DND-41 (cell line): ENCODE measurements around the gene MRPL21.

Experiments used
- ATAC-seq: fragments of 200-7000 bp; cut with Tn5 transposase; 3 replicates; pipeline ENCODE4 v1.9.1; 2021; ENCODE audit warnings: low read depth; ENCODE audit not compliant: insufficient read depth
- DNase-seq: peaks from one replicate; pipeline ENCODE4 v3.0.0-alpha.2; 2020
- H2AFZ ChIP-seq: 2 replicates; pipeline ENCODE4 v1.6.0; 2012; ENCODE audit warnings: low read depth, low read length
- H3K27ac ChIP-seq: 2 replicates; pipeline ENCODE4 v1.5.1; 2012; ENCODE audit warnings: low read length, inconsistent platforms
- H3K27me3 ChIP-seq: fragments of 200-600 bp; sonication (generic); 2 replicates; pipeline ENCODE4 v1.6.0; 2012; ENCODE audit warnings: low read length, mild to moderate bottlenecking, inconsistent platforms; ENCODE audit not compliant: insufficient read depth, poor library complexity
- H3K36me3 ChIP-seq: 2 replicates; pipeline ENCODE4 v1.5.1; 2012; ENCODE audit warnings: low read length, inconsistent platforms; ENCODE audit not compliant: insufficient read depth
- H3K4me1 ChIP-seq: 2 replicates; pipeline ENCODE4 v1.5.1; 2012; ENCODE audit warnings: mild to moderate bottlenecking, low read length; ENCODE audit not compliant: insufficient read depth
- H3K4me2 ChIP-seq: 2 replicates; pipeline ENCODE4 v1.6.0; 2012; ENCODE audit warnings: mild to moderate bottlenecking, moderate library complexity, low read length, inconsistent platforms; ENCODE audit not compliant: insufficient read depth
- H3K4me3 ChIP-seq, 2 experiments: fragments of 200-600 bp in 1 of 2; shearing (Covaris generic) in 1 of 2; 2 replicates each; pipeline ENCODE4 v1.5.1; 2012 to 2016; ENCODE audit warnings: inconsistent platforms in 2 of 2, low read length in 2 of 2, mild to moderate bottlenecking in 2 of 2, low read depth in 1 of 2, moderate library complexity in 1 of 2
- H3K79me2 ChIP-seq: 2 replicates; pipeline ENCODE4 v1.6.0; 2012; ENCODE audit warnings: low read length, inconsistent platforms; ENCODE audit not compliant: insufficient read depth
- H3K9ac ChIP-seq: 2 replicates; pipeline ENCODE4 v1.6.0; 2012; ENCODE audit warnings: low read depth, mild to moderate bottlenecking, inconsistent platforms, low read length, moderate library complexity
- H3K9me3 ChIP-seq: 2 replicates; pipeline ENCODE4 v1.5.1; 2012; ENCODE audit warnings: low read length, moderate library complexity, mild to moderate bottlenecking, inconsistent platforms; ENCODE audit not compliant: insufficient read depth, severe bottlenecking
- H4K20me1 ChIP-seq: 2 replicates; pipeline ENCODE4 v1.6.0; 2012; ENCODE audit warnings: low read length; ENCODE audit not compliant: insufficient read depth
- CTCF ChIP-seq: IDR thresholded peaks from 2 replicates; pipeline ENCODE4 v1.5.1; 2012; ENCODE audit warnings: borderline replicate concordance, low read length, moderate library complexity, mild to moderate bottlenecking; ENCODE audit not compliant: poor library complexity, severe bottlenecking; ENCODE audit errors: extremely low read depth
- EZH2 ChIP-seq: IDR thresholded peaks from 3 replicates; pipeline ENCODE4 v1.6.1; 2012; ENCODE audit warnings: borderline replicate concordance, low read depth, mild to moderate bottlenecking, moderate library complexity, low read length, inconsistent platforms; ENCODE audit not compliant: severe bottlenecking

Gene MRPL21

GRCh38 chr11:68923614-68924013 is 20.0 kb upstream of the MRPL21 start:
- Histone ChIP-seq H3K36me3 (peaks cover 93% of the 10 kb centered on the region), H4K20me1 (no peaks in the 10 kb centered on the region)

GRCh38 chr11:68916439-68916838 is 12.8 kb upstream of the MRPL21 start:
- no peaks in the 10 kb centered on the region for H3K9me3 ChIP-seq
- ATAC-seq (no peak), DNase-seq (no peak)
- H3K9ac ChIP-seq, result no peak overlapping the region
- no peaks in the 10 kb centered on the region for H3K4me1 ChIP-seq
- no peaks in the 10 kb centered on the region for H3K27me3 ChIP-seq
- no peaks in the 10 kb centered on the region for H3K79me2 ChIP-seq
- no peak overlapping the region for H2AFZ ChIP-seq
- H3K4me3 ChIP-seq, result no peak overlapping the region
- H3K27ac ChIP-seq, result no peak overlapping the region
- H3K4me2 ChIP-seq, result no peak overlapping the region
- H3K36me3 ChIP-seq, result peaks cover 80% of the 10 kb centered on the region
- TF ChIP-seq CTCF (no peak), EZH2 (no peak)
- peaks cover 6% of the 10 kb centered on the region for H4K20me1 ChIP-seq

More at GRCh38 chr11:68923614-68924013, 20.0 kb upstream of the MRPL21 start:
- peaks cover 17% of the 10 kb centered on the region for H3K9me3 ChIP-seq
- no peak overlapping the region for H3K4me2 ChIP-seq
- ATAC-seq (no peak), DNase-seq (no peak)
- H3K4me1 ChIP-seq, result no peaks in the 10 kb centered on the region
- no peak overlapping the region for H3K4me3 ChIP-seq
- no peaks in the 10 kb centered on the region for H3K27me3 ChIP-seq
- H3K79me2 ChIP-seq, result no peaks in the 10 kb centered on the region
- no peak for TF ChIP-seq CTCF
- no peak overlapping the region for H2AFZ ChIP-seq
- H3K9ac ChIP-seq, result no peak overlapping the region
- H3K27ac ChIP-seq, result no peak overlapping the region

GRCh38 chr11:68914761-68915160 is 11.1 kb upstream of the MRPL21 start:
- TF ChIP-seq EZH2 (no peak), CTCF (no peak)

GRCh38 chr11:68913188-68913587 is 9.6 kb upstream of the MRPL21 start:
- H3K4me1 ChIP-seq, result no peaks in the 10 kb centered on the region
- ATAC-seq (no peak), DNase-seq (no peak)
- H3K36me3 ChIP-seq, result peaks cover 84% of the 10 kb centered on the region
- H3K9me3 ChIP-seq, result no peaks in the 10 kb centered on the region
- no peak overlapping the region for H3K4me2 ChIP-seq
- H3K4me3 ChIP-seq, result no peak overlapping the region
- no peaks in the 10 kb centered on the region for H3K27me3 ChIP-seq
- H2AFZ ChIP-seq, result no peak overlapping the region
- peaks cover 6% of the 10 kb centered on the region for H4K20me1 ChIP-seq
- TF ChIP-seq EZH2, result no peak
- no peak for TF ChIP-seq CTCF
- no peak overlapping the region for H3K27ac ChIP-seq
- no peak overlapping the region for H3K9ac ChIP-seq
- H3K79me2 ChIP-seq, result no peaks in the 10 kb centered on the region

More at GRCh38 chr11:68914761-68915160, 11.1 kb upstream of the MRPL21 start:
- H3K9me3 ChIP-seq, result no peaks in the 10 kb centered on the region
- H3K4me1 ChIP-seq, result no peaks in the 10 kb centered on the region
- DNase-seq (no peak), ATAC-seq (no peak)
- peaks cover 83% of the 10 kb centered on the region for H3K36me3 ChIP-seq
- H3K4me2 ChIP-seq, result no peak overlapping the region
- peaks cover 6% of the 10 kb centered on the region for H4K20me1 ChIP-seq
- no peaks in the 10 kb centered on the region for H3K27me3 ChIP-seq
- H3K4me3 ChIP-seq, result no peak overlapping the region
- H3K27ac ChIP-seq, result no peak overlapping the region
- no peaks in the 10 kb centered on the region for H3K79me2 ChIP-seq
- H3K9ac ChIP-seq, result no peak overlapping the region
- no peak overlapping the region for H2AFZ ChIP-seq
